Epidermal melanocyte (primary cell): ENCODE data around the gene LGR6.
"Not testable (repeated sequence)": the region's sequence is repeated elsewhere in the genome, so short reads cannot be mapped to it uniquely, and the experiment has no call there.

Experiments used
- DNase-seq: peaks from one replicate; pipeline ENCODE4 v3.0.0; 2011; ENCODE audit warnings: low spot score; ENCODE audit not compliant: insufficient read length

Gene LGR6

DNA sequence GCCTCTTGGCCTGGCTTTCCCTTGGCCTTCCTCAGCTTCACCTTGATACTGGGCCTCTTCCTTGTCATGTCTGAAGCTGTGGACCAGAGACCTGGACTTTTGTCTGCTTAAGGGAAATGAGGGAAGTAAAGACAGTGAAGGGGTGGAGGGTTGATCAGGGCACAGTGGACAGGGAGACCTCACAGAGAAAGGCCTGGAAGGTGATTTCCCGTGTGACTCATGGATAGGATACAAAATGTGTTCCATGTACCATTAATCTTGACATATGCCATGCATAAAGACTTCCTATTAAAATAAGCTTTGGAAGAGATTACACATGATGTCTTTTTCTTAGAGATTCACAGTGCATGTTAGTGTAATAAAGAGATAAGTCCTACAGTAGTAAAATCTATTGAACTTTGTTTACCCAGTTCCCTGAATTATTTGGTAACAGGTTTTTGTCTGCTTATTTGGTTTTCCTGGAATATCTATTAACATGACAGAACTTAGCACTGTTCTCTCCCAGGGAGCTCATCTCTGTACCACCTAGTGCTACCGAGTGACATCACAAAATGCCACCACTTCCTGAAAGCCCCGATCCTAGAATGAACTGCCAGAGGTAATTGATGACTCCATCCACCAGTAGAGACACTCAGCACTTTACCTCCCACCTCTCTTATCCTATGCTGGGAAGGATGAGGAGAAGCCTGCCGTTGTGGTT, 125.9 kb downstream of the LGR6 start:
- DNase-seq, result no peak

DNA sequence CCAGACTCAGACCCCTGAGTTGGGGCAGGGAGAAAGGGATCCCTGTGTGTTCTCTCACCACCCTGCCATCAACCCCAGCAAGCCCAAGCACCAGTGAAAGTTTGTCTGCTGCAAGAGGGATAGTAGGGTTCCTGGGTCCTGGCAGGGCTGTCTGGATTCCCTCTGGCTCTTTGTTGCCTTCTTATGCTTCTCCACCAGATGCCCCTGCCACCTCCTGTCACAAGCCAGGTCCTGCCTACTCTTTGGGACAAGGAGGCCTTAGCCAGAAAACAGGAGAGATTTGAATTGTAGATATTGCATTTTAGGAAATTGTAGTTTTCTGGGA, 126.4 kb downstream of the LGR6 start:
- DNase-seq, result no peak

DNA sequence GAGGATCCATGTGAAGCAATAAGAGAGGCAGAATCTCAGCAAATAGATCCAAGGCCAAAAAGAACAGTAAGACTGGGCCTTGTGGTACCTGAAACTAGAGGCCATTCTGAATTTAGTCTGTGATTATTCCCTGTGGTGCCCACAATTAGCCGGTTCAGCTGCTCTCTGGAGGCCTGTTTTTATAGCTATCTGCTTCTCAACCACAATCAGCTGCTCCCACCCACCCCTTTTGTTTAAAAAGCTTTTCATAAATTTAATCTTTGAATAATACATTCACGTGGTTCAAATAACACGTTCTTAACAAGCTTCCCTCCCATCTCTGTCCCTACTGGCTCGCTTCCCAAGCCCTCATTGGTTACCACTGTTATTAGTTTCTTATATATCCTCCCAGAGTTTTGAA, 130.1 kb downstream of the LGR6 start:
- DNase-seq, result no peak

DNA sequence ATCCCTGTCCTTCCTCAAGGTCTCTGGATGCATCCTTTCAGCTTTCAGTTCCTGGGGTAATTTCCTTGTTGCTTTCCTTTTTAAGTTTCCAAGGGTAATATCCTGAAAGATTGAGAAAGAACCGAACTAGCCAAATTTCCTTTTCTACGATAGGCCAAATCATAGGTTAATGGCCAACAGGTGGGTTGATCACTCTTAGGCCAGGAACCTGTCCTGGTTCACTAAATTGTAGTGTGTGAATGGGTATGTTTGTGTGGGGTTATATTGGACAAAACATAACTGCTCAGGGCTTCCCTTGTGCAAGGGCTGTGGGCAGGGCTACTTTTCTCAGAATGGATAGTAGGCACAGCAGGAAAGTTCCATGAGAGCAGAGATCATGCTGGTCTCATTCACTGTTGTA, 131.0 kb downstream of the LGR6 start:
- no peak for DNase-seq

DNA sequence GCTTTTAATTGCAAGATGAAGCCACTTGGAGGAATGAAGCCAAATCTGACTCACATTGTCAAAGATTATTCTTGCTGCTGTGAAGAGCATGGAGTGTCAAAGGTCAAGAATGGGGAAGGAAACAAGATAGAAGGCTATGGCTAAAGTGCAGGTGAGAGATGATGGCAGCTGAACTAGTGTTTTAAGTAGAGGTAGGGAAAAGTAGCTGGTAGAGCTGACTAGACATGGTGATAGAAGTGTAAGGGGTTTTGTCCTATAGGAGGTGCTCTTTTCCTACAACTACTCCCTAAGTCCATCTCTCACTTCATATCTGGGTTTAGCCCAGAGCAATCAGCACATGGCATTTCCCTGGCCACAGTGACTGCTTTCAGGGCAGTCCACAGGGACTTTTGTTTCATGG, 136.3 kb downstream of the LGR6 start:
- DNase-seq, result no peak

DNA sequence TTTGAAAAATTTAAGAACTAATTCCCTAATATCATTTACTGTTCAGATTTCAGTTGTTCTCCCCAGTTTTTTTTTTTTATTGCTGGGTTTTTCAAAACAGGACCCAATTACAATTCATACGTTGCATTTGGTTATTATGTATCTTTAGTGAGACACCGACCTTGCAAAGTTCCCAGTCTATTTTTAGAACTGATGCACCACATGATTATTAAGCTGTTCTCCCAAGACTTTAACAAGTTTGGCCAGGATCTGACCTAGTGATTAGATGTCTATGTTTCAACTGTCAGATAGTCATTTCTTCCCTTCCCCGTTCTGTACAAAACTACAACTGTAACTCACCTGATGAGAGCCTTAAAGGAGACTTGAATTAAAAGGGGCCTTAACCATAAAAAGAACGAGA, 140.3 kb downstream of the LGR6 start:
- no peak for DNase-seq

DNA sequence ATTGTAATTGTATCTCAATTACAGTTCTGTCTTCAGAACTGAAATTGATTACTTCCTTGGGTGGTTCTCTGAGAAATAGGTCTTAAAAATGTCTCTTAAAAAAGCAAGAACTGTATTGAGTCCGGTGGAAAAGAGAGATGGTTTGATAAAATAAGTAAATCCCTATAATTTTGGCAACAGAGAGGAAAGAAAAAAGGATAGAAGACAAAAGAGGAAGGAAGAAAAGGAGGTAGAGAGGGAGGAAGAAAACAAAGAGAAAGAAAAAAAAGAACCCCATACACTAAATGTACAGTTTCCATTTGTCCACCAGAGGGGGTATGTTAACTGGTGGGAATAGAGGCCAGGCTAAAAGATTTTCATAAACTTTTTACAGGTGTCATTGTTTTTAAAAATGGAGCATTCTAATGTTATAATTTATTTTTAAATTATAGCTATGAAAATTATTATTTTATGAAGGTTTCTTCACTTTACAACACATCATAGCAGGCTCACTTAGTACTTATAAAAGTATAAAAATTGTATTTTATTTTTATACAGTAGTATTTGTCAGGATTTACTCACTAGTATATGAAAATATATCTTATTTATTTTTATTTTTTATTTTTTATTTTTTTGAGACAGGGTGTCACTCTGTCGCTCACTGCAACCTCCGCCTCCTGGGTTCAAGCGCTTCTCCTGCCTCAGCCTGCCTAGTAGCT, 150.2 kb downstream of the LGR6 start:
- DNase-seq, result no peak

DNA sequence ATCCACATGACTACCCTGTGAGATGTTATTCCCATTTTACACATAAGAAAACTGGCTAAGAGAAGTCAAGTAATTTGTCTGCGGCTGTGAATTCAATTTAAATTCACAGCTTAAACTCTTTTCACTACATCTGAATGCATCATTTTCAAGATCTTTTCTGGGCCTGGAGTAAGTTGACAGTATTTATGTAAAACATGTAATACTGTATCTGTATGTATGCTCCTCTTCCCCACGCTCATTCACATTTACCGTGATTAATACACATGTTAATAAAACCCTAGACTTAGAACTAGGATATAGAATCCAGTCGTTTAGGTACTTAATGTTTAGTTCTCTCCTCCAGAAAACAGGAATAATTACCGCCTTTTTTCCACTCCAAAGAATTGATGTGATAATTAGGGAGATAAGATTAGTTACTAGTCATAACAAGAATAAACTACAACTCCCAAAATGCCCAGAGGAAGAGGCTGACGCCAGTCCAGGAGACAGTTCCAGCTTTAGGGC, 154.5 kb downstream of the LGR6 start:
- DNase-seq, result no peak

DNA sequence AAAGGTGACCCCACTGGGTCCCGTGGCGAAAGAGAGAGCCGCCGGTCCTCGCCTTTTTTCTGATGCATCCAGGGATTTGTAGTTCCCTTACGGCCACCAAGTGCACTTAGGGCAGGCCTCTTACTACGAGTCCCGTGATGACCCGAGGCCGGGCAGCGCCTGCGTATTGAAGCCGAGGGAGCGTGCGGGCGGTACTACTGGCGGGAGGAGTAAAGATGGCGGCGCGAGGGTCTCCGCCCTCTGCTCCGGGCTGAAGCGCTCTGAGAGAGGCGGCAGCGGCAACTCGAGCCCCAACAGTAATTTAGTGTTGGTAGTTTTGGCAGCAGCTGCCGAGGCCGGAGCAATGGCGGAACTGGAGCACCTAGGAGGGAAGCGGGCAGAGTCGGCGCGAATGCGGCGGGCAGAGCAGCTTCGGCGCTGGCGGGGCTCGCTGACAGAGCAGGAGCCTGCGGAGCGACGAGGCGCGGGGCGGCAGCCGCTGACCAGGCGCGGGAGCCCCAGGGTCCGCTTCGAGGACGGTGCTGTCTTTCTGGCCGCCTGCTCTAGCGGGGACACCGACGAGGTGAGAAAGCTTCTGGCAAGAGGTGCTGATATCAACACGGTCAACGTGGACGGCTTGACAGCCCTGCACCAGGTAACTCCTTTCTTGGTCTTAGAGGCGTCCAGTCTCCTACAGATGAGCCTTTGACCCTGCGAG, 155.1 kb downstream of the LGR6 start, which contains the start of gene PPP1R12B:
Gene PPP1R12B, plus strand, starts transcription at position 191 of the 697 bp plus-strand sequence. Its CDS starts 153 bp downstream, at position 344.
- DNase-seq, result peak; percentile 67

DNA sequence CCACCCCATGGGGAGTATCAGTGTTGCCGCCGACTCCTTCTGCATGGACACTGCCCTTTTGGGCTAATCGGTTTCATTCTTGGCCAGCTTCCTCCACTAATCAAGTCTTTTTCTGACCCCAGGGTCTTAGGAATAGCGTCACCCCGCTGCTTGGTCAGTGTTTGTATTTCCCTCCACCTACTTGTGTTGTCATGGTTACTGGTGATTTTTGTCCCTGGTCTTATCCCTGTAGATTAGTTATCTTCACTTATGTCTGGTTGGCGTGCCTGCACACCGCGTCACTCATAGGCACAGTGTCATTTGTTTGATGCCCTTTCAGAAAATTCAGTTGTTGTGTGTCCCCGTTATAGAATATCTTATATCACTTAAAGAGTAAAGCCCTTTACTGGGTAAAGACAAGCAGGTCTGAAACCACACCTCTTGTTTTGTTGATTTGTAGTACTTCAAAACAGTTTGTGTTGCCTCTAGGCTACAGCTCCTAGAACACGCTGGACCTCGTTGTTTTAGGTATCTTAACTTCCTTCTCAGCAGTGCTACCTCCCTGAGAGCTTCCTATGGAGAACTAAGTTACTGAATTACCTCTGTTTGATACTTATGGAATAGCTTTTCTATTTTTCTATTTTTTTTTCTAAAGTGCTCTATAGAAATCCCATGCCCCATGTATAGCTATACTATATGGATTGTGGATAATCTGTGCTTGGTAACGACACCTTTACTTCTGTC, 155.8 kb downstream of the LGR6 start:
- DNase-seq, result no peak

DNA sequence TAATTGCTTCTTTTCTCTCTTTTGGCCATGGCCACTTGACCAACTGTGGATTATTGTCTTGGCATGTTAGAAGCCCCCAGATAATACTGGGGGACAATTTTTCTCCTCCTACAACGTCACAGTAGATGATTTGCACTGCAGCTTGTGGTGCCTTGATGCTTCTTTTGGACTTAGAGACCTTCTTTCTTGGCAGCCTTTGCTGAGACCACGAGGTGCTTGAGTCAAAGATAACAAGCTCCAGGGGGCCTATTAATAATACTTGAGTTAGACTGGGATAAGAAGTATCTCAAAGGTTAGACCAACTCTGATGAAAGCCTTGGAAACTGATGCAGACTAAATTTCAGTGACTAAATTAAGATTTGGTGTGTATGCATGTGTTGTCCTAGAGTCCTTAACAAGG, 158.1 kb downstream of the LGR6 start:
- DNase-seq, result no peak

DNA sequence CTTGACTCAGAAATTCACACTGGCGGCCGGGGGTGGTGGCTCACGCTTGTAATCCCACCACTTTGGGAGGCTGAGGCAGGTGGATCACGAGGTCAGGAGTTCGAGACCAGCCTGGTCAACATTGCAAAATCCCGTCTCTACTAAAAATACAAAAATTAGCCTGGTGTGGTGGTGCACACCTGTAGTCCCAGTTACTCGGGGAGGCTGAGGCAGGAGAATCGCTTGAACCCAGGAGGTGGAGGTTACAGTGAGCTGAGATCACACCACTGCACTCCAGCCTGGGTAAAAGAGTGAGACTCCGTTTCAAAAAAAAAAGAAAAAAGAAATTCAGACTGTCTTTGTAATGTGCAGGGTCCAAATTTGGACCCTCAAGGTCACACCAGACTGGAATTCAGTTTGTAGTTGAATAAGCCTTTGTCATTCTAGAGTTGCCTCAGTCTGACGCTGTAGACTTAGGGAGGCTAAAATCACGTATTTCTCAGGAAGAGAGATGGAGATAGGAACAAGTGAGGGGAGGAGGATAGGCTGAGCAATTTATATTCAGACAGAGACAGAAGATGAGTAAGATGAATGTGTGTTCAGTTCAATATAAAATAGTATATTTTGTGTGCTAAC, 159.1 kb downstream of the LGR6 start:
- DNase-seq, result not testable (repeated sequence)

DNA sequence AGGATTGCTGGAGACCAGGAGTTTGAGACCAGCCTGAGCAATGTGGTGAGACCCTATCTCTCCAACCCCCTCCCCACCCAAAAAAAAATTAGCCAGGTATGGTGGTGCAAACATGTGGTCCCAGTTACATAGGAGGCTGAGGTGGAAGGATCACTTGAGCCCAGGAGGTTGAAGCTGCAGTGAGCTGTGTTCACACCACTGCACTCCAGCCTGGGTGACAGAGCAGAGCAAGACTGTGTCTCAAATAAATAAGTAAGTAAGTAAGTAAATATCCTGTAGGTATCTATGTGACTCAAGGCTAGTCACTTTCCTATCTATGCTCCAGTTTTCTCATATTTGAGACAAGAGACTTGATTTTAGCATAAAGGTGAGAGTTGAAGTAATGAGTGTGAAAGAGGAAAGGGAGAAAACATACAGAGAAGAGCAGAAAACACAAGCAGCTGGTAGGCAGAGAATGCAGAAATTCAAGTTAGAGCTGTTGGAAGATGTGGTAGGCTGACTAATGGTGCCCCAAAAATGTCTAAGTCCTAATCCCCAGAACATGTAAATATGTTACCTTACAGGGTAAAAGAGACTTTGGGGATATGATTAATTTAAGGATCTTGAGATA, 162.4 kb downstream of the LGR6 start:
- no peak for DNase-seq

DNA sequence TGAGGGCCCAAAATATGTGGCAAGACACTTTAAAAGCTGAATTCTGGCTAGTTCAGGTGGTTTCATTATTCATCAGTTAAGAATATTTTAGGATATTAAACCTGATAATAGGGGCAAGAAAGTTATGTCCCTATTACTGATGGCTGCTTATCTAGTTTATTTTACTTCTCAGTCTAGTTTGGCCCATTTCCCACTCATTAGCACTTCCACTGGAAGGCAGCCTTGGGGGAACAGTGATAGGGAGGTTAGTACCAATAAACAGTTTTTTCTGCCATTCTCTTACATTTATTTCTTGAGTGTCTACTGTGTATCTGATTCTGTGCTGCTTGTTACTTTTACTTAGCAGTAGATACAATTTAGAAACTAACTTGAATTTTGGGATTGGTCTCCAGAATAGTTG, 163.9 kb downstream of the LGR6 start:
- DNase-seq, result no peak

DNA sequence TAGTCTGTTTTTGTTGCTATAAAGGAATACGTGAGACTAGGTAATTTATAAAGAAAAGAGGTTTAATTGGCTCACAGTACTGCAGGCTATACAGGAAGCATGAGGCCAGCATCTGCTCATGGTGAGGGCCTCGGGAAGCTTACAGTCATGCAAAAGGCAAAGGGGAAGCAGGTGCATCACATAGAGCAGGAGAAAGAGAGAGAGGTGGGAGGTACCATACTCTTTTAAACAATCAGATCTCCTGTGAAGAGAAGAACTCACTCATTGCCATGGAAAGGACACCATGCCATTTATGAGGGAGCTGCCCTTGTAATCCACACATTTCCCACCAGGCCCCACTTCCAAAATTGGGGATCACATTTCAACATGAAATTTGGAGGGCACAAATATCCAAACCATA, 167.6 kb downstream of the LGR6 start:
- no peak for DNase-seq

DNA sequence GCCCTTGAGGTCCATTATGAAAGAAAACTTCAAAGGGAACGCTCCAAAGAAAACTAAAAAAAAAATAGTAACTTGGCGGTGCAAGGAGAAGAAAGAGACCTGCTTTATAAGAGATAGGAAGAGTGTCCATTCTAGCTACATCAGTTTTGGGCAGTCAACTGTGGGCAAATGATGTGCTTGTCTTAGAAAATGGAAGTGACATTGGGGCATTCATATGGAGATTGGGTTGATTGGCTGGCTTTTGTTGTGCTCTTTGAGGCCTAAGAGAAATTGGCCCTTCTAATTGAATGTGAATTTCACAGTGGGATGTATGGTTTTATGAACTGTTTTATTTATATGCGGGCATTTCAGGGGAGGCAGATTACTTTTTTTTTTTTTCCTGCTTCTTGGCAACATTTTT, 168.1 kb downstream of the LGR6 start:
- no peak for DNase-seq

DNA sequence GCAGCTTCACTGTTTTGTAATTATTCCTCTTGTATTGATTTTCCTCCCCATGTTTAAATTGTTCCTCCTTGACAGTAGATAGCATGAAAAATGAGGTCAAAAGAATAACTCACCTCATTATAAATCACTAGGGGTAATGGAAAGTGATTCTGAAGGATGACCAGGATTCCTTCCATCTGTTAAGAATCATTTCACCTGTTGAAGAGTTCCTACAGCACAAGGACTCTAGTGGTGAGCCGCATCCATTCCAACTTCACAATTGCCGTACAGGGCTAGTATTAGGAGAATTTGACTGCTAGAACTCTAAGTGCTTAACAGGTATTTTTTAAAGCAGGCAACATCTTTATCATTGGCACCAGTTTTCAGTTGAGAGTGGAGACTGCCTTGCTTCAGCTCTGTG, 168.6 kb downstream of the LGR6 start:
- no peak for DNase-seq

DNA sequence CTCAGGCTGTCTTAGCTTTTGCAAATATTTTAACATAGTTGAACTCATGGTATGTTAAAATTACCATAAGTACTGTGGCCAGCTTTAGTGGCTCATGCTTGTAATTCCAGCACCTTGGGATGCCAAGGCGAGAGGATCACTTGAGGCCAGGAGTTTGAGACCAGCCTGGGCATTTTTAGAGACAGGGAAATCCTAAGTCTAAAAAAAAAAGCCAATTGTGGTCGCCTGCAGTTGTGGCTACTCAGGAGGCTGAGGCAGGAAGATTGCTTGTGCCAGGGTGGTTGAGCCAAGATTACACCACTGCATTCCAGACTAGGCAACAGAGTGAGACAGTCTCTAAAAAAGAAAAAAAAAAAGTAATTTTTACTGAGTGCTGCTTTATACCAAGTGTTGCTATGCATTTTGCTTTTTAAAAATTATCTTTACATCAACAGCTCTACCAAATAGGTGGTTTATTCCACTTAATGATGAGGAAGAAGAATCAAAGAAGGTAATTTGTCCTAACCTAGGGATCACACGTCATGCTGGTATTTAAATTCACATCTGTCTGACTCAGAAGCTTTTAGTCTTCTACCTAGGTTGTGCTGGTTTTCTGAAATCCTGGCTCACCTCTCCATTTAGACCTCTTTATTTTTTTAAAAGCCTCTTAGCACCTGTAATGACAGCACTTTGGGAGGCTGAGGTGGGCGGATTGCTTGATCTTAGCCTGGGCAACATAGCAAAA, 171.7 kb downstream of the LGR6 start:
- DNase-seq, result peak; percentile 23

DNA sequence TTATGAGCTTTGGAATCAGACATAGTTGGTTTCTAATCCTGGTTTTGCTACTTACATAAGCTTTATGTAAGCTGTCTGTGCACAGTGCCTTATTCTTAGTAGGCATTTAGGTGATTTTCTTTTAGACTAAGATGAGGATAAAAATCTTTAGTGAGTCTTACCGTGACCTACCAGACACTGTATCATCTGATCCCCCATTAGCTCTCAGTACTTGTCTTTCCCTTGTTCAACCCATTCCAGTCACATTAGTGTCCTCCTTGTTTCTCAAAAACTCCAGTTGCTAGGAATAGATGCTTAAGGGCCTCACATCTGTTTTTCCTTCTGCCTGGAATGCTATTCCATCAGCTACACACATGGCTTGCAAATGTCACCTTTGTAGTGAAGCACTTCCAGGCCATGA, 173.7 kb downstream of the LGR6 start:
- DNase-seq, result peak; percentile 51
